LNCAP (cell line): ENCODE data around the gene KLK15.

Experiments used
- TF ChIP-seq, protein P1 (sequence below): fragments of 450-650 bp; IDR thresholded peaks from 2 replicates; pipeline ENCODE4 v1.5.1; 2017; ENCODE audit warnings: mild to moderate bottlenecking

Gene KLK15

DNA sequence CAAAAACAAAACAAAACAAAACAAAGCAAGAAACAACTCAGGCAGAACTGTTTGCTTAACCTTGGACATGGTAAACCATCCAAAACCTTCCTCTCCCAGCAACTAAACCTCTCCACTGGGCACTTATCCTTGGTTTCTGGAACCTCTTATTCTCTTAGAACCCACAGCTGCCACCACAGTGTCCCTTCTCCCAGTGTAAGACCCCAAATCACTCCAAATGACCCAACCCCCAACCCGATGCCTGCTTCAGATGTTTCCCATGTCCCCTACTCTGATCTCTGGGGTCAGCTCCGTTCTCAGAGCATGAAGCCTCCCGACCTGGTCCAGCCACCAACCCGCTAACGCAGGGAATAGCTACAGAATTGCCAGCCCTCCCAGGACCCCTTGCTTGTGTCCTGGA lies 40.8 kb upstream of the KLK15 start:
- TF ChIP-seq, protein P1, sequence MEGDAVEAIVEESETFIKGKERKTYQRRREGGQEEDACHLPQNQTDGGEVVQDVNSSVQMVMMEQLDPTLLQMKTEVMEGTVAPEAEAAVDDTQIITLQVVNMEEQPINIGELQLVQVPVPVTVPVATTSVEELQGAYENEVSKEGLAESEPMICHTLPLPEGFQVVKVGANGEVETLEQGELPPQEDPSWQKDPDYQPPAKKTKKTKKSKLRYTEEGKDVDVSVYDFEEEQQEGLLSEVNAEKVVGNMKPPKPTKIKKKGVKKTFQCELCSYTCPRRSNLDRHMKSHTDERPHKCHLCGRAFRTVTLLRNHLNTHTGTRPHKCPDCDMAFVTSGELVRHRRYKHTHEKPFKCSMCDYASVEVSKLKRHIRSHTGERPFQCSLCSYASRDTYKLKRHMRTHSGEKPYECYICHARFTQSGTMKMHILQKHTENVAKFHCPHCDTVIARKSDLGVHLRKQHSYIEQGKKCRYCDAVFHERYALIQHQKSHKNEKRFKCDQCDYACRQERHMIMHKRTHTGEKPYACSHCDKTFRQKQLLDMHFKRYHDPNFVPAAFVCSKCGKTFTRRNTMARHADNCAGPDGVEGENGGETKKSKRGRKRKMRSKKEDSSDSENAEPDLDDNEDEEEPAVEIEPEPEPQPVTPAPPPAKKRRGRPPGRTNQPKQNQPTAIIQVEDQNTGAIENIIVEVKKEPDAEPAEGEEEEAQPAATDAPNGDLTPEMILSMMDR, result no peak

DNA sequence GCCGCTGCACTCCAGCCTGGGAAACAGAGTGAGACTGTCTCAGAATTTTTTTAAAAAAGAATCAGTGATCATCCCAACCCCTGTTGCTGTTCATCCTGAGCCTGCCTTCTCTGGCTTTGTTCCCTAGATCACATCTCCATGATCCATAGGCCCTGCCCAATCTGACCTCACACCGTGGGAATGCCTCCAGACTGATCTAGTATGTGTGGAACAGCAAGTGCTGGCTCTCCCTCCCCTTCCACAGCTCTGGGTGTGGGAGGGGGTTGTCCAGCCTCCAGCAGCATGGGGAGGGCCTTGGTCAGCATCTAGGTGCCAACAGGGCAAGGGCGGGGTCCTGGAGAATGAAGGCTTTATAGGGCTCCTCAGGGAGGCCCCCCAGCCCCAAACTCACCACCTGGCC lies 39.7 kb upstream of the KLK15 start, which contains the start of gene KLK2:
Gene KLK2 (plus strand): TSS at position 384 of the 400 bp plus-strand sequence. CDS start 35 bp downstream, outside the sequence.
- TF ChIP-seq, protein P1, result no peak

DNA sequence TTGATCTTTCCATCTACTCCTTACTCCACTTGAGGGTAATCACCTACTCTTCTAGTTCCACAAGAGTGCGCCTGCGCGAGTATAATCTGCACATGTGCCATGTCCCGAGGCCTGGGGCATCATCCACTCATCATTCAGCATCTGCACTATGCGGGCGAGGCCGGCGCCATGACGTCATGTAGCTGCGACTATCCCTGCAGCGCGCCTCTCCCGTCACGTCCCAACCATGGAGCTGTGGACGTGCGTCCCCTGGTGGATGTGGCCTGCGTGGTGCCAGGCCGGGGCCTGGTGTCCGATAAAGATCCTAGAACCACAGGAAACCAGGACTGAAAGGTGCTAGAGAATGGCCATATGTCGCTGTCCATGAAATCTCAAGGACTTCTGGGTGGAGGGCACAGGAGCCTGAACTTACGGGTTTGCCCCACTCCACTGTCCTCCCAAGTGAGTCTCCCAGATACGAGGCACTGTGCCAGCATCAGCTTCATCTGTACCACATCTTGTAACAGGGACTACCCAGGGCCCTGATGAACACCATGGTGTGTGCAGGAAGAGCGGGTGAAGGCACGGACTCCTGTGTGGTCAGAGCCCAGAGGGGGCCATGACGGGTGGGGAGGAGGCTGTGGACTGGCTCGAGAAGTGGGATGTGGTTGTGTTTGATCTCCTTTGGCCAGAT lies 37.2 kb upstream of the KLK15 start:
- TF ChIP-seq, protein P1, result no peak

DNA sequence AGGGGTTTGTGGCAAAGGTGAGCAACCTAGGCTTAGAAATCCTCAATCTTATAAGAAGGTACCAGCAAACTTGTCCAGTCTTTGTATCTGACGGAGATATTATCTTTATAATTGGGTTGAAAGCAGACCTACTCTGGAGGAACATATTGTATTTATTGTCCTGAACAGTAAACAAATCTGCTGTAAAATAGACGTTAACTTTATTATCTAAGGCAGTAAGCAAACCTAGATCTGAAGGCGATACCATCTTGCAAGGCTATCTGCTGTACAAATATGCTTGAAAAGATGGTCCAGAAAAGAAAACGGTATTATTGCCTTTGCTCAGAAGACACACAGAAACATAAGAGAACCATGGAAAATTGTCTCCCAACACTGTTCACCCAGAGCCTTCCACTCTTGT lies 36.1 kb upstream of the KLK15 start:
- TF ChIP-seq, protein P1, result no peak

DNA sequence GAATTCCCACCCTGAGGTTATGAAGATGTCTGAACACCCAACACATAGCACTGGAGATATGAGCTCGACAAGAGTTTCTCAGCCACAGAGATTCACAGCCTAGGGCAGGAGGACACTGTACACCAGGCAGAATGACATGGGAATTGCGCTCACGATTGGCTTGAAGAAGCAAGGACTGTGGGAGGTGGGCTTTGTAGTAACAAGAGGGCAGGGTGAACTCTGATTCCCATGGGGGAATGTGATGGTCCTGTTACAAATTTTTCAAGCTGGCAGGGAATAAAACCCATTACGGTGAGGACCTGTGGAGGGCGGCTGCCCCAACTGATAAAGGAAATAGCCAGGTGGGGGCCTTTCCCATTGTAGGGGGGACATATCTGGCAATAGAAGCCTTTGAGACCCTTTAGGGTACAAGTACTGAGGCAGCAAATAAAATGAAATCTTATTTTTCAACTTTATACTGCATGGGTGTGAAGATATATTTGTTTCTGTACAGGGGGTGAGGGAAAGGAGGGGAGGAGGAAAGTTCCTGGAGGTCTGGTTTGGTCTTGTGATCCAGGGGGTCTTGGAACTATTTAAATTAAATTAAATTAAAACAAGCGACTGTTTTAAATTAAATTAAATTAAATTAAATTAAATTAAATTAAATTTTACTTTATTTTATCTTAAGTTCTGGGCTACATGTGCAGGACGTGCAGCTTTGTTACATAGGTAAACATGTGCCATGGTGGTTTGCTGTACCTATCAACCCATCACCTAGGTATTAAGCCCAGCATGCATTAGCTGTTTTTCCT lies 28.3 kb upstream of the KLK15 start:
- TF ChIP-seq, protein P1, result no peak

DNA sequence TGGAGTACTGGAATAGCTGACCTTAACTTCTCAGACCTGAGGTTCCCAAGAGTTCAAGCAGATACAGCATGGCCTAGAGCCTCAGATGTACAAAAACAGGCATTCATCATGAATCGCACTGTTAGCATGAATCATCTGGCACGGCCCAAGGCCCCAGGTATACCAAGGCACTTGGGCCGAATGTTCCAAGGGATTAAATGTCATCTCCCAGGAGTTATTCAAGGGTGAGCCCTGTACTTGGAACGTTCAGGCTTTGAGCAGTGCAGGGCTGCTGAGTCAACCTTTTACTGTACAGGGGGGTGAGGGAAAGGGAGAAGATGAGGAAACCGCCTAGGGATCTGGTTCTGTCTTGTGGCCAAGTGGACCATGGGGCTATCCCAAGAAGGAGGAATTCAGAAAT lies 27.6 kb upstream of the KLK15 start:
- TF ChIP-seq, protein P1, result no peak

DNA sequence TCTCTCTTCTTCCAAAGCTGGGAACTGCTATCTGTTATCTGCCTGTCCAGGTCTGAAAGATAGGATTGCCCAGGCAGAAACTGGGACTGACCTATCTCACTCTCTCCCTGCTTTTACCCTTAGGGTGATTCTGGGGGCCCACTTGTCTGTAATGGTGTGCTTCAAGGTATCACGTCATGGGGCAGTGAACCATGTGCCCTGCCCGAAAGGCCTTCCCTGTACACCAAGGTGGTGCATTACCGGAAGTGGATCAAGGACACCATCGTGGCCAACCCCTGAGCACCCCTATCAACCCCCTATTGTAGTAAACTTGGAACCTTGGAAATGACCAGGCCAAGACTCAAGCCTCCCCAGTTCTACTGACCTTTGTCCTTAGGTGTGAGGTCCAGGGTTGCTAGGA lies 26.5 kb upstream of the KLK15 start:
- TF ChIP-seq, protein P1, result no peak
